GM12873 (cell line): Measurements from ENCODE around the gene KLF3.

ENCODE experiments used
- CTCF ChIP-seq: IDR thresholded peaks from 2 replicates; pipeline ENCODE4 v1.5.1; 2012; ENCODE audit warnings: low read depth, mild to moderate bottlenecking, moderate library complexity, low read length, control low read depth; ENCODE audit not compliant: insufficient read depth; ENCODE audit errors: missing control alignments

Gene KLF3

GRCh38 chr4:38747629-38748028 is 83.6 kb downstream of the KLF3 start:
- TF ChIP-seq CTCF = no peak

GRCh38 chr4:38749336-38749735 is 85.3 kb downstream of the KLF3 start:
- no peak for TF ChIP-seq CTCF
